Measurements from ENCODE around the gene COL6A3.
A peak's percentile ranks its signal among the peaks of the same experiment; 100 is the strongest.

COL6A3 gene

DNA sequence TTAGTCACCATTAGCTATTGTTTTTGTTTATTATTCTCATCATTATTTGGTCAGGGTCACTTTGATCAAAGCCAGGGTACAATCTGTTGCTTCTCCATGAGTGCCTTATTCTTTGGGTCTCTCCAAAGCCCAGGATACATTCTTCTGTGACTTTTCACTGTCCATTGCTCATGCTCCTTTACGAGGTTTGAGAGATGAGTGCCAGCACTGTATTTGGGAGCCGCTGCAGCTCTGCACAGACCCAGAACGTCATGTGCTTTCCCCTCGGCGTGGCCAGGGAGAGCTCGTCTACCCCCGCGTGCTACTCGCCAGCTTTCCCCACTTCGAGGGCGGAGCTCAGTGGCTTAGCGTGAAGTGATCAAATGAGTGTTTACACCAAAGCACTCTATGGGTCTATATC lies 123.7 kb downstream of the COL6A3 start:
- Histone ChIP-seq H3K4me3 (ENCODE audit: low read depth, low read length) (no peak overlapping the region), H3K4me1 (ENCODE audit: control insufficient read depth, insufficient read depth, low read length) (peaks cover 13% of the 10 kb centered on the region), H3K36me3 (ENCODE audit: control insufficient read depth in 2 of 2, insufficient read depth in 1 of 2, low read length in 2 of 2) (no peaks in the 10 kb centered on the region), H3K9me3 (ENCODE audit: control insufficient read depth, insufficient read depth, low read depth, low read length) (no peaks in the 10 kb centered on the region), H3K27ac (ENCODE audit: extremely low read depth, low read depth, low read length) (no peak overlapping the region)
- POLR2A ChIA-PET = no interaction called here
- CTCF ChIA-PET = interaction anchor here (0.5 to 1.7 kb wide), 3 partner anchors 17 to 213 kb away, joined by 4 to 6 read pairs (median 4); no protein-coding TSS in a partner anchor
- no peak for TF ChIP-seq ZNF670 (tag by site-specific recombination; IDR thresholded peaks at IDR 0.05; ENCODE audit: low read depth)
- peak; percentile 22; the same call in 1 of the 2 replicates for TF ChIP-seq PRDM1 (tag by site-specific recombination; IDR thresholded peaks at IDR 0.05)
- no peak for TF ChIP-seq ZNF18 (tag by site-specific recombination; IDR thresholded peaks at IDR 0.05)
- TF ChIP-seq PATZ1 (tag by site-specific recombination; IDR thresholded peaks at IDR 0.05) = no peak
- TF ChIP-seq SP7 (tag by site-specific recombination; IDR thresholded peaks at IDR 0.05) = no peak
- TF ChIP-seq FEZF1 (tag by site-specific recombination; IDR thresholded peaks at IDR 0.05) = peak; percentile 35; the same call in 1 of the 2 replicates

DNA sequence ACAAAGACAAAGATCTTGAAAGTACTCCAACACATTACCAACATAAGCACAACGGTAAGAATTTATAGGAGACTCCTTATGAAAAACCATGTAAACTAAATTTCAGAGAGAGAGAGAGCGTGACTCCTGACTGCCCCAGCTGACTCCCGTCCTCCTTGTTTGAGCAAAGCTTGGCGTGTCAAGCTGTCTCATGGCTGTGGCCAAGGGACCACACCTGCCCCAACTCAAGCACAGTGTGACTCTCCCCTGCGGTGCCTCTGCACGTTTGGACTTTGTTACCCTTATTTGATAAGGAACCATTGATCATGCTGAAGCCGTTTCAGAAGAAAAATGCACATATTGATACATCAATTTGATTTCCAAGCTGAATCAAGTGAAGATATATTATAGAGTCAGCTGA lies 124.8 kb downstream of the COL6A3 start:
- H3K4me1 ChIP-seq (ENCODE audit: control insufficient read depth, insufficient read depth, low read length) = peaks cover 13% of the 10 kb centered on the region
- POLR2A ChIA-PET = no interaction called here
- H3K9me3 ChIP-seq (ENCODE audit: control insufficient read depth, insufficient read depth, low read depth, low read length) = no peaks in the 10 kb centered on the region
- H3K27ac ChIP-seq (ENCODE audit: extremely low read depth, low read depth, low read length) = no peak overlapping the region
- CTCF ChIA-PET = no interaction called here
- H3K36me3 ChIP-seq (ENCODE audit: control insufficient read depth in 2 of 2, insufficient read depth in 1 of 2, low read length in 2 of 2) = no peaks in the 10 kb centered on the region
- H3K4me3 ChIP-seq (ENCODE audit: low read depth, low read length) = no peak overlapping the region
- no peak for TF ChIP-seq ZBTB11 (tag by site-specific recombination; conservative IDR thresholded peaks at IDR 0.05; ENCODE audit: low read depth)
- TF ChIP-seq ZNF423 (tag by site-specific recombination; IDR thresholded peaks at IDR 0.05) = no peak
- TF ChIP-seq, protein P1, sequence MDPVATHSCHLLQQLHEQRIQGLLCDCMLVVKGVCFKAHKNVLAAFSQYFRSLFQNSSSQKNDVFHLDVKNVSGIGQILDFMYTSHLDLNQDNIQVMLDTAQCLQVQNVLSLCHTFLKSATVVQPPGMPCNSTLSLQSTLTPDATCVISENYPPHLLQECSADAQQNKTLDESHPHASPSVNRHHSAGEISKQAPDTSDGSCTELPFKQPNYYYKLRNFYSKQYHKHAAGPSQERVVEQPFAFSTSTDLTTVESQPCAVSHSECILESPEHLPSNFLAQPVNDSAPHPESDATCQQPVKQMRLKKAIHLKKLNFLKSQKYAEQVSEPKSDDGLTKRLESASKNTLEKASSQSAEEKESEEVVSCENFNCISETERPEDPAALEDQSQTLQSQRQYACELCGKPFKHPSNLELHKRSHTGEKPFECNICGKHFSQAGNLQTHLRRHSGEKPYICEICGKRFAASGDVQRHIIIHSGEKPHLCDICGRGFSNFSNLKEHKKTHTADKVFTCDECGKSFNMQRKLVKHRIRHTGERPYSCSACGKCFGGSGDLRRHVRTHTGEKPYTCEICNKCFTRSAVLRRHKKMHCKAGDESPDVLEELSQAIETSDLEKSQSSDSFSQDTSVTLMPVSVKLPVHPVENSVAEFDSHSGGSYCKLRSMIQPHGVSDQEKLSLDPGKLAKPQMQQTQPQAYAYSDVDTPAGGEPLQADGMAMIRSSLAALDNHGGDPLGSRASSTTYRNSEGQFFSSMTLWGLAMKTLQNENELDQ (tag by site-specific recombination; IDR thresholded peaks at IDR 0.05; ENCODE audit: low read depth) = no peak
- no peak for TF ChIP-seq ZNF221 (tag by site-specific recombination; IDR thresholded peaks at IDR 0.05; ENCODE audit: borderline replicate concordance)
- no peak for TF ChIP-seq OVOL3 (tag by site-specific recombination; IDR thresholded peaks at IDR 0.05)
- TF ChIP-seq ZNF214 (tag by site-specific recombination; IDR thresholded peaks at IDR 0.05; ENCODE audit: borderline replicate concordance) = no peak
- no peak for TF ChIP-seq ZNF311 (tag by site-specific recombination; IDR thresholded peaks at IDR 0.05; ENCODE audit: borderline replicate concordance)
- TF ChIP-seq ZNF391 (tag by site-specific recombination; IDR thresholded peaks at IDR 0.05; ENCODE audit: borderline replicate concordance, low read depth) = no peak
- no peak for TF ChIP-seq ZNF707 (tag by site-specific recombination; IDR thresholded peaks at IDR 0.05)
- no peak for TF ChIP-seq ELK4 (IDR thresholded peaks at IDR 0.05; ENCODE audit: borderline replicate concordance, low read depth, low read length)
- TF ChIP-seq SP3 (tag by site-specific recombination; IDR thresholded peaks at IDR 0.05) = no peak
- TF ChIP-seq ZNF624 (tag by site-specific recombination; IDR thresholded peaks at IDR 0.05) = no peak
- no peak for TF ChIP-seq ZFP3 (tag by site-specific recombination; IDR thresholded peaks at IDR 0.05; ENCODE audit: low read depth)
- TF ChIP-seq ZBTB8A (tag by site-specific recombination; IDR thresholded peaks at IDR 0.05) = no peak
- TF ChIP-seq ZNF398 (tag by site-specific recombination; IDR thresholded peaks at IDR 0.05) = no peak
- TF ChIP-seq ZNF549 (tag by site-specific recombination; IDR thresholded peaks at IDR 0.05) = no peak
- TF ChIP-seq ZEB2 (tag by site-specific recombination; IDR thresholded peaks at IDR 0.05) = no peak
